OCI-LY1 (cell line): ENCODE measurements around the gene C4B.

Experiments
- EZH2 ChIP-seq: fragments of 200-600 bp; sonication (generic), shearing (Covaris generic); IDR thresholded peaks from 2 replicates; pipeline ENCODE4 v1.8.0; 2017; ENCODE audit warnings: borderline replicate concordance, mixed run types, mild to moderate bottlenecking, antibody characterized with exemption, low read length, moderate library complexity, mixed read lengths
- TF ChIP-seq, protein P1 (sequence below): fragments of 200-600 bp; sonication (generic), shearing (Covaris generic); IDR thresholded peaks from 2 replicates; pipeline ENCODE4 v1.5.1; 2017; ENCODE audit warnings: mild to moderate bottlenecking, antibody characterized with exemption, low read length, moderate library complexity, mixed read lengths

DNA sequence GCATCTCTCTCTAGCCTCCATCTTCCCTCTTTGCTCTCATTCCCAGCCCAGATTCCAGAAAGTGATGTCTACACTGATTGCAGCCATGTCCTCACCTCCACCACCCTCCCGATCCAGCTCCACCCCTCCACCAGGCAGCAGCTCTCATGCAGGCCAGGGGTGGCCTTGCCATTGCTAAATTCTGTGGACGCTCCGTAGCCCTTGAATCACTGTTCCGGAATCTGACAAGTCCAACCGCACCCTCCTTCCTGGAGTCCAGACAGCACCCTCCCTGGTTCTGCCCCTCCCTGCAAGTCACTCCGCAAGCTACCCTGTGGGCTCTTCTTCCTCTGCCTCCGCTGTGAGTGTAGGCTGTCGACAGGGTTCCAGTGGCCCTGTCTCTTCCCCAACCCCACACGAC, 68.3 kb downstream of the C4B start:
- TF ChIP-seq EZH2: no peak
- TF ChIP-seq, protein P1, sequence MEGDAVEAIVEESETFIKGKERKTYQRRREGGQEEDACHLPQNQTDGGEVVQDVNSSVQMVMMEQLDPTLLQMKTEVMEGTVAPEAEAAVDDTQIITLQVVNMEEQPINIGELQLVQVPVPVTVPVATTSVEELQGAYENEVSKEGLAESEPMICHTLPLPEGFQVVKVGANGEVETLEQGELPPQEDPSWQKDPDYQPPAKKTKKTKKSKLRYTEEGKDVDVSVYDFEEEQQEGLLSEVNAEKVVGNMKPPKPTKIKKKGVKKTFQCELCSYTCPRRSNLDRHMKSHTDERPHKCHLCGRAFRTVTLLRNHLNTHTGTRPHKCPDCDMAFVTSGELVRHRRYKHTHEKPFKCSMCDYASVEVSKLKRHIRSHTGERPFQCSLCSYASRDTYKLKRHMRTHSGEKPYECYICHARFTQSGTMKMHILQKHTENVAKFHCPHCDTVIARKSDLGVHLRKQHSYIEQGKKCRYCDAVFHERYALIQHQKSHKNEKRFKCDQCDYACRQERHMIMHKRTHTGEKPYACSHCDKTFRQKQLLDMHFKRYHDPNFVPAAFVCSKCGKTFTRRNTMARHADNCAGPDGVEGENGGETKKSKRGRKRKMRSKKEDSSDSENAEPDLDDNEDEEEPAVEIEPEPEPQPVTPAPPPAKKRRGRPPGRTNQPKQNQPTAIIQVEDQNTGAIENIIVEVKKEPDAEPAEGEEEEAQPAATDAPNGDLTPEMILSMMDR: no peak
